GM12878 (cell line): ENCODE data around the gene EPB41L1. TPM values are rescaled to one million over a fixed set of nuclear protein-coding genes. Genes with fewer than 3 reads are reported as not detected.

Experiments
- ATAC-seq: fragments of 200-7000 bp; cut with Tn5 transposase; 3 replicates; pipeline ENCODE4 v1.9.1; 2020; ENCODE audit warnings: mild to moderate bottlenecking, moderate library complexity
- BruUV-seq: library from RNA; stranded (reverse); fragments of 400-500 nt; replicated peaks from 2 replicates; lab custom pipeline; 2021; lab: Mats Ljungman, UMichigan
- CTCF ChIA-PET: fragments of 300-600 bp; sonication (Branson Sonifier 250); formaldehyde crosslinking; extraction: SDS; loops from one replicate; lab custom pipeline; 2021; ENCODE audit warnings: inconsistent platforms; lab: Yijun Ruan, JAX
- POLR2A ChIA-PET: fragments of 350-600 bp; formaldehyde crosslinking; extraction: SDS; loops from one replicate; lab custom pipeline; 2021; ENCODE audit warnings: inconsistent platforms; lab: Charles Lee
- RAD21 ChIA-PET: fragments of 300-600 bp; sonication (Branson Sonifier 250); formaldehyde crosslinking; loops from one replicate; lab custom pipeline; 2023; ENCODE audit warnings: antibody characterized with exemption; ENCODE audit not compliant: unreplicated experiment; lab: Charles Lee
- SMC1A ChIA-PET: fragments of 300-600 bp; sonication (Branson Sonifier 250); formaldehyde crosslinking; loops from one replicate; lab custom pipeline; 2023; ENCODE audit not compliant: unreplicated experiment, uncharacterized antibody; lab: Charles Lee
- DNase-seq: peaks from one replicate; pipeline ENCODE4 v3.0.0-alpha.2; 2011; ENCODE audit warnings: low read depth, low spot score
- FAIRE-seq: peaks from 3 replicates; lab custom pipeline; 2011; peaks lifted over from hg19 to GRCh38; lab: Jason Lieb, UNC
- H2AFZ ChIP-seq: 2 replicates; pipeline ENCODE4 v1.6.0; 2011; ENCODE audit warnings: low read depth, low read length, control low read depth; ENCODE audit not compliant: control insufficient read depth
- H3K27ac ChIP-seq: 2 replicates; pipeline ENCODE4 v1.5.1; 2011; ENCODE audit warnings: control low read depth; ENCODE audit not compliant: control insufficient read depth, insufficient read depth
- H3K27me3 ChIP-seq, 2 experiments: replicated peaks in 1 of 2; 2 replicates each; pipeline versions ENCODE4 v1.6.0 to v1.6.1; 2011; ENCODE audit warnings: low read length in 1 of 2; ENCODE audit not compliant: control insufficient read depth in 2 of 2, insufficient read depth in 2 of 2
- H3K36me3 ChIP-seq, 2 experiments: 2 replicates each; pipeline ENCODE4 v1.5.1; 2011; ENCODE audit warnings: low read length in 1 of 2; ENCODE audit not compliant: control insufficient read depth in 2 of 2, insufficient read depth in 2 of 2
- H3K4me1 ChIP-seq: 2 replicates; pipeline ENCODE4 v1.6.1; 2011; ENCODE audit warnings: mild to moderate bottlenecking, low read length, moderate library complexity, mixed read lengths; ENCODE audit not compliant: control insufficient read depth, insufficient read depth
- H3K4me2 ChIP-seq: 2 replicates; pipeline ENCODE4 v1.6.0; 2011; ENCODE audit warnings: control low read depth; ENCODE audit not compliant: control insufficient read depth, insufficient read depth
- H3K4me3 ChIP-seq: fragments of 200-600 bp; sonication (generic); 2 replicates; pipeline ENCODE4 v1.5.1; 2016
- H3K79me2 ChIP-seq: 2 replicates; pipeline ENCODE4 v1.6.0; 2011; ENCODE audit warnings: low read length; ENCODE audit not compliant: control insufficient read depth, insufficient read depth
- H3K9ac ChIP-seq: 2 replicates; pipeline ENCODE4 v1.8.0; 2011; ENCODE audit warnings: low read length, control low read depth, mixed read lengths; ENCODE audit not compliant: control insufficient read depth, insufficient read depth
- H3K9me3 ChIP-seq: replicated peaks from 3 replicates; pipeline ENCODE4 v1.5.1; 2011; ENCODE audit warnings: mild to moderate bottlenecking, low read length; ENCODE audit not compliant: control insufficient read depth, insufficient read depth
- H4K20me1 ChIP-seq: 2 replicates; pipeline ENCODE4 v1.6.0; 2011; ENCODE audit not compliant: control insufficient read depth, insufficient read depth
- CHD4 ChIP-seq: fragments of 200-600 bp; sonication (generic); IDR thresholded peaks from 2 replicates; pipeline ENCODE4 v1.6.1; 2016; ENCODE audit warnings: mild to moderate bottlenecking
- IKZF1 ChIP-seq: fragments of 450-650 bp; conservative IDR thresholded peaks from 2 replicates; pipeline ENCODE4 v1.6.1; 2017; ENCODE audit warnings: antibody characterized with exemption, mild to moderate bottlenecking
- MAX ChIP-seq: IDR thresholded peaks from 2 replicates; pipeline ENCODE4 v1.6.1; 2012; ENCODE audit warnings: low read depth, low read length, improper control_type of control experiment
- MXI1 ChIP-seq: fragments of 150-350 bp; IDR thresholded peaks from 2 replicates; pipeline ENCODE4 v1.6.1; 2011; ENCODE audit warnings: low read depth, mild to moderate bottlenecking, inconsistent platforms, low read length, improper control_type of control experiment
- NFIC ChIP-seq: IDR thresholded peaks from 2 replicates; pipeline ENCODE4 v1.6.1; 2012; ENCODE audit warnings: low read depth, mild to moderate bottlenecking, inconsistent platforms, low read length, moderate library complexity
- NRF1 ChIP-seq: conservative IDR thresholded peaks from 2 replicates; pipeline ENCODE4 v1.6.1; 2011; ENCODE audit warnings: mild to moderate bottlenecking, low read depth, low read length, improper control_type of control experiment
- RB1 ChIP-seq: fragments of 450-650 bp; formaldehyde crosslinking; IDR thresholded peaks from 2 replicates; pipeline ENCODE4 v1.6.1; 2017; ENCODE audit warnings: mild to moderate bottlenecking, borderline replicate concordance
- RELA ChIP-seq: fragments of 450-650 bp; IDR thresholded peaks from 2 replicates; pipeline ENCODE4 v1.8.0; 2014; ENCODE audit warnings: borderline replicate concordance; ENCODE audit not compliant: partially characterized antibody
- SUPT20H ChIP-seq: IDR thresholded peaks from 2 replicates; pipeline ENCODE4 v1.6.1; 2011; ENCODE audit warnings: low read depth, mild to moderate bottlenecking, low read length, moderate library complexity, borderline replicate concordance; ENCODE audit not compliant: control insufficient read depth
- ZBTB4 ChIP-seq: fragments of 450-650 bp; formaldehyde crosslinking; IDR thresholded peaks from 2 replicates; pipeline ENCODE4 v1.4.0; 2022; ENCODE audit warnings: mild to moderate bottlenecking, moderate library complexity
- WGBS: methylation state at CpG from one replicate; pipeline ENCODE4 v1.1.6; 2016; ENCODE audit warnings: low lambda C conversion rate; ENCODE audit not compliant: insufficient replicate concordance, insufficient coverage; ENCODE audit errors: missing lambda C conversion rate; 5-methylcytosine and 5-hydroxymethylcytosine counted together
- in situ Hi-C: fragments of 300-500 bp; cut with MboI; formaldehyde crosslinking; loops from 9 replicates; pipeline ENCODE4 v1.14.3; 2018; ENCODE audit warnings: mixed read lengths
- intact Hi-C: fragments of 100-400 bp; cut with micrococcal nuclease; formaldehyde crosslinking; loops from one replicate; pipeline ENCODE4 v1.14.2; 2022; ENCODE audit not compliant: unreplicated experiment
- polyA plus RNA-seq, 11 experiments: library from polyadenylated mRNA; depleted of rRNA in 4 of 11; unstranded in 6 of 11; stranded (reverse) in 5 of 11; fragments of >200 nt; fragmentation: Nextera tagmentation in 4 of 11; fragmentation: Illumina TruSeq in 1 of 11; extraction: Ambion mirVana in 4 of 11; extraction: Trizol in 1 of 11; gene quantifications; 1 replicate in 1 of 11; 2 replicates in 10 of 11; pipeline versions ENCODE4 v1.2.1 to v1.2.3, GENCODE V29; 2011 to 2016; ENCODE audit warnings: inconsistent platforms in 2 of 11, missing spikeins in 2 of 11, low read depth in 1 of 11
- total RNA-seq, 4 experiments: library from RNA; depleted of rRNA in 3 of 4; stranded (reverse); fragments of >200 nt in 3 of 4; fragmentation: Illumina TruSeq in 1 of 4; extraction: Trizol in 1 of 4; gene quantifications; 2 replicates each; pipeline versions ENCODE4 v1.2.1 to v1.2.3, GENCODE V29; 2013 to 2021
- TF ChIP-seq, protein P1 (sequence below): fragments of 450-650 bp; formaldehyde crosslinking; IDR thresholded peaks from 2 replicates; pipeline ENCODE4 v1.5.0; 2022; ENCODE audit warnings: mild to moderate bottlenecking, missing genetic modification characterization
- TF ChIP-seq, protein P2 (sequence below): fragments of 150-350 bp; IDR thresholded peaks from 2 replicates; pipeline ENCODE4 v1.6.1; 2016; ENCODE audit warnings: low read depth, low read length

EPB41L1 gene
- total and polyA plus RNA-seq, 10 of the 15 experiments (the other 5 are each of a cell fraction or from before 2014, with no cell fraction given), result 0.08 to 3.2 (median 0.31) TPM

GRCh38 chr20:36157610-36158009, 3.1 kb downstream of the EPB41L1 start:
- no peaks in the 10 kb centered on the region for H3K4me1 ChIP-seq
- ChIA-PET CTCF (interaction anchor here (0.6 to 7.4 kb wide), 20 partner anchors 9 to 597 kb away, joined by 3 to 114 read pairs (median 4); no protein-coding TSS in a partner anchor), POLR2A (interaction anchor here (0.6 kb wide), 1 partner anchor 23 kb away, joined by 7 read pairs; no protein-coding TSS in a partner anchor), SMC1A (interaction anchor here (1.1 to 3.0 kb wide), 4 partner anchors 15 to 242 kb away, joined by 3 to 28 read pairs (median 6); no protein-coding TSS in a partner anchor)
- peaks cover 7 to 11% of the 10 kb centered on the region in 2 experiments; a peak in 3 of 4 replicates for H3K27me3 ChIP-seq
- no peak overlapping the region for H3K4me2 ChIP-seq
- in situ Hi-C loops, result no loop called here
- H3K9ac ChIP-seq, result no peak overlapping the region
- H3K27ac ChIP-seq, result no peak overlapping the region
- no peak overlapping the region for H3K4me3 ChIP-seq
- BruUV-seq, result no TSS peak
- TF ChIP-seq, protein P1, sequence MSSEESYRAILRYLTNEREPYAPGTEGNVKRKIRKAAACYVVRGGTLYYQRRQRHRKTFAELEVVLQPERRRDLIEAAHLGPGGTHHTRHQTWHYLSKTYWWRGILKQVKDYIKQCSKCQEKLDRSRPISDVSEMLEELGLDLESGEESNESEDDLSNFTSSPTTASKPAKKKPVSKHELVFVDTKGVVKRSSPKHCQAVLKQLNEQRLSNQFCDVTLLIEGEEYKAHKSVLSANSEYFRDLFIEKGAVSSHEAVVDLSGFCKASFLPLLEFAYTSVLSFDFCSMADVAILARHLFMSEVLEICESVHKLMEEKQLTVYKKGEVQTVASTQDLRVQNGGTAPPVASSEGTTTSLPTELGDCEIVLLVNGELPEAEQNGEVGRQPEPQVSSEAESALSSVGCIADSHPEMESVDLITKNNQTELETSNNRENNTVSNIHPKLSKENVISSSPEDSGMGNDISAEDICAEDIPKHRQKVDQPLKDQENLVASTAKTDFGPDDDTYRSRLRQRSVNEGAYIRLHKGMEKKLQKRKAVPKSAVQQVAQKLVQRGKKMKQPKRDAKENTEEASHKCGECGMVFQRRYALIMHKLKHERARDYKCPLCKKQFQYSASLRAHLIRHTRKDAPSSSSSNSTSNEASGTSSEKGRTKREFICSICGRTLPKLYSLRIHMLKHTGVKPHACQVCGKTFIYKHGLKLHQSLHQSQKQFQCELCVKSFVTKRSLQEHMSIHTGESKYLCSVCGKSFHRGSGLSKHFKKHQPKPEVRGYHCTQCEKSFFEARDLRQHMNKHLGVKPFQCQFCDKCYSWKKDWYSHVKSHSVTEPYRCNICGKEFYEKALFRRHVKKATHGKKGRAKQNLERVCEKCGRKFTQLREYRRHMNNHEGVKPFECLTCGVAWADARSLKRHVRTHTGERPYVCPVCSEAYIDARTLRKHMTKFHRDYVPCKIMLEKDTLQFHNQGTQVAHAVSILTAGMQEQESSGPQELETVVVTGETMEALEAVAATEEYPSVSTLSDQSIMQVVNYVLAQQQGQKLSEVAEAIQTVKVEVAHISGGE (CRISPR knock-in tag), result no peak
- TF ChIP-seq MAX (no peak), RB1 (no peak), CHD4 (no peak), SUPT20H (no peak), NFIC (no peak), NRF1 (no peak), ZBTB4 (no peak), MXI1 (no peak), IKZF1 (no peak), RELA (no peak)
- TF ChIP-seq, protein P2, sequence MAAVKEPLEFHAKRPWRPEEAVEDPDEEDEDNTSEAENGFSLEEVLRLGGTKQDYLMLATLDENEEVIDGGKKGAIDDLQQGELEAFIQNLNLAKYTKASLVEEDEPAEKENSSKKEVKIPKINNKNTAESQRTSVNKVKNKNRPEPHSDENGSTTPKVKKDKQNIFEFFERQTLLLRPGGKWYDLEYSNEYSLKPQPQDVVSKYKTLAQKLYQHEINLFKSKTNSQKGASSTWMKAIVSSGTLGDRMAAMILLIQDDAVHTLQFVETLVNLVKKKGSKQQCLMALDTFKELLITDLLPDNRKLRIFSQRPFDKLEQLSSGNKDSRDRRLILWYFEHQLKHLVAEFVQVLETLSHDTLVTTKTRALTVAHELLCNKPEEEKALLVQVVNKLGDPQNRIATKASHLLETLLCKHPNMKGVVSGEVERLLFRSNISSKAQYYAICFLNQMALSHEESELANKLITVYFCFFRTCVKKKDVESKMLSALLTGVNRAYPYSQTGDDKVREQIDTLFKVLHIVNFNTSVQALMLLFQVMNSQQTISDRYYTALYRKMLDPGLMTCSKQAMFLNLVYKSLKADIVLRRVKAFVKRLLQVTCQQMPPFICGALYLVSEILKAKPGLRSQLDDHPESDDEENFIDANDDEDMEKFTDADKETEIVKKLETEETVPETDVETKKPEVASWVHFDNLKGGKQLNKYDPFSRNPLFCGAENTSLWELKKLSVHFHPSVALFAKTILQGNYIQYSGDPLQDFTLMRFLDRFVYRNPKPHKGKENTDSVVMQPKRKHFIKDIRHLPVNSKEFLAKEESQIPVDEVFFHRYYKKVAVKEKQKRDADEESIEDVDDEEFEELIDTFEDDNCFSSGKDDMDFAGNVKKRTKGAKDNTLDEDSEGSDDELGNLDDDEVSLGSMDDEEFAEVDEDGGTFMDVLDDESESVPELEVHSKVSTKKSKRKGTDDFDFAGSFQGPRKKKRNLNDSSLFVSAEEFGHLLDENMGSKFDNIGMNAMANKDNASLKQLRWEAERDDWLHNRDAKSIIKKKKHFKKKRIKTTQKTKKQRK, result no peak
- TF ChIP-seq, all 136 proteins: peak for 0
- Histone ChIP-seq H3K36me3 (no peaks in the 10 kb centered on the region), H3K9me3 (no peaks in the 10 kb centered on the region), H2AFZ (no peak overlapping the region), H3K79me2 (no peaks in the 10 kb centered on the region), H4K20me1 (no peaks in the 10 kb centered on the region)
- no peak for DNase-seq
- 0% methylated on average over 1 of the region's 1 CpG for WGBS
- RAD21 ChIA-PET, result interaction anchor here (1.2 to 3.1 kb wide), 3 partner anchors 15 to 165 kb away, joined by 5 to 17 read pairs (median 11); no protein-coding TSS in a partner anchor
- ATAC-seq, result no peak
- FAIRE-seq, result no peak
- intact Hi-C loops, result loop anchor here (5.0 kb wide), 1 partner anchor 280 kb away; no protein-coding TSS in a partner anchor
